PC-3 (cell line): ENCODE measurements around the gene PRR15.

Source experiments
- CTCF ChIP-seq: fragments of 300-600 bp; sonication (generic); conservative IDR thresholded peaks from 2 replicates; pipeline ENCODE4 v1.5.1; 2017; ENCODE audit warnings: antibody characterized with exemption, low read depth, mild to moderate bottlenecking, low read length
- EZH2 ChIP-seq: fragments of 300-600 bp; sonication (generic); IDR thresholded peaks from one replicate; pipeline ENCODE4 v1.6.1; 2017; ENCODE audit warnings: antibody characterized with exemption, mild to moderate bottlenecking, low read length; ENCODE audit not compliant: unreplicated experiment
- EZH2phosphoT487 ChIP-seq: fragments of 300-600 bp; sonication (generic); IDR thresholded peaks from 2 replicates; pipeline ENCODE4 v1.6.1; 2018; ENCODE audit warnings: mild to moderate bottlenecking, antibody characterized with exemption, low read length, borderline replicate concordance

GRCh38 chr7:29593459-29593858 is 29.8 kb downstream of the PRR15 start:
- TF ChIP-seq CTCF: no peak
- TF ChIP-seq EZH2phosphoT487: no peak
- no peak for TF ChIP-seq EZH2
